Anterior cingulate cortex (tissue), 58 donors: Measurements from ENCODE around the gene KRT2.

Experiments used
- DNase-seq, 58 donors: peaks; one replicate each; lab custom pipeline; 2025; lab: John Stamatoyannopoulos, UW

KRT2 gene

DNA sequence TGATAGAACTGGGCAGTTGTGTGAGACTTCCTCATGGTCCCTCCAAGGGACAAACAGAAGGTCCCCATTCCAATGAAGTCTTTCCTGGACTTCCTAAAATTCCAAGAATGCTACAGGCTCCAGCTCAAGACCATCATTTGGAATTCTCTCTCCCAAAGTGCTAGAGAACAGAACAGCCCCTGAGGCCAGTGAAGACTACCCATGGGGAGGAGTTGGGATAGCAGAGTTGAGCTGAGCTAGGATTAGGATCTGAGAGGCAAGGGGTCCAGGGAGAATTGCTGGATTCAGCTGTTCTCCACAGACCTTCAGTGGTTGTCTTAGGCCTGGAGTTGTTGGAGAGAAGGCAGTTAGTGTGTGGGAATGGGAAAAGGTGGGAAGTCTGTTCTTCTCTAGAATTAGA, 17.4 kb upstream of the KRT2 start:
- DNase-seq, result no peak

DNA sequence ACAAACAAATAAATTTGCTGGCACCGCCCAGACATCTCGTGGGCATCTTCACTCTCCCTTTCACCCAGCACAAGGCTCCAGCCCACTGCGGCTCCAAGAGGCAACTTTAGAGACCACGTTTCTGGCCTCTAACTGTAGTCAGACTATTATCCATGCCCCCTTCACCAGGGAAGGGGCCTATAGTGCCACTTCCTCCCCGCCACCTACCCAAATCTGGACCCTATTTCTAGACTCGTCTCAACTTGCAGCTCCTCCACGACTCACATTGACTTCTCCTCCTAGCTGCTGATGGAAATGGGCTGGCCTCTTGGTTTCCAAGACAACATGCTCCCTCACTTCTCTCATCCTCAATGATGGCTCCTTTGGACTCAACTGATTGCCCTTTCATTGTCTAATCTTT, 15.9 kb upstream of the KRT2 start:
- DNase-seq, result no peak

DNA sequence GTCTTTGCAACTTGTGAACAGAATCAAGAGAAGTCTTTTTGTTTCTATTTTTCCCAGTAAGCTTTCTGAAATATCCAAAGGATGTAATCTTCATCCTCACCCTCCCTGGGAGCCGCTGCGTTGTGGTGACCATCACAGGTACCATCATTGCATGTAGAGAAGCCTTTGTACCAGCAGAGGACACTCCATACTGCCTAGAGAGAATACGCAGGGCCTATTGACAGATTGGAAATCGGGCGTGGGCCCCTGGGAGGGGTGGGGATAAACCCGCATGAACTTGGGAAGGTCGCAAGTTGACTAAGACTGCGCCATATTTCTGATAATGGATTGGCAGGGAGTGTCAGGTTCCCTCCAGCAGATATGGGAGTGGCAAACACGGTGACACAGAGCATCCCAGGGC, 15.5 kb upstream of the KRT2 start:
- DNase-seq, result no peak

DNA sequence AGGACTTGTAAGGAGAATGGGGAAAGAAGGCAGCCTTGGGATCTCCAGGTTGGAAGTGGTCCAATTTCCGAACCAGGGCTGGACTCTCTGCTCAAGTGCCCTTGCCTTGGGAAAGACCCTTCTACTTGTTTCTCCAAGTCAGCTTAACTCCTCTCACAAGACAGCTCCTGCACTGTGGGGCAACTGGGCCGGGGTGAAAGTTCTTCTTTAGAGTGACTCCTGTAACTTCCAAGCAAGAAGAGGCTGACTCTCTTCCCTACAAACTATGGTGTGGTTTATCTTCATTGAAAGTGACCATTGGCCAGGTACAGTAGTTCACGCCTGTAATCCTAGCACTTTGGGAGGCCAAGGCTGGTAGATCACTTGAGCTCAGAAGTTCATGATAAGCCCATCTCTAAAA, 14.5 kb upstream of the KRT2 start:
- no peak for DNase-seq

DNA sequence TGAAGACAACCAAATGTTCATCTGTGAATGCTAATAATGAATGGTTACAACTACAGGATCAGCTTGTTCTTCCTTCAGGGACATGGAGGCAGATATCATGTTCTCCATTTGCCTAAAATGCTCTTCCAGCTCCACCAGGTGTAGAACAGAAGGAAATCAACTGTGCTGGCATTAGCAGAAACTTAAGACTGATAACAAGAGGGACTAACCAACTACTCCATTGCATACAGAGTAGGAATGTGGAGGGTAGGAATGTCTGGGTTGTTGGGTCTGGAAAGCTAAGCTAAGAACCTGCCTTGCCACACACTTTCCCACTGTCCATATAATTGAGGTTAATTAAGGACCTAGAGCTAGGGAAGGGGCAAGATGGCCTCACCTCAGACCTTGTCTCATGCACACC, 11.4 kb upstream of the KRT2 start:
- DNase-seq, result no peak

DNA sequence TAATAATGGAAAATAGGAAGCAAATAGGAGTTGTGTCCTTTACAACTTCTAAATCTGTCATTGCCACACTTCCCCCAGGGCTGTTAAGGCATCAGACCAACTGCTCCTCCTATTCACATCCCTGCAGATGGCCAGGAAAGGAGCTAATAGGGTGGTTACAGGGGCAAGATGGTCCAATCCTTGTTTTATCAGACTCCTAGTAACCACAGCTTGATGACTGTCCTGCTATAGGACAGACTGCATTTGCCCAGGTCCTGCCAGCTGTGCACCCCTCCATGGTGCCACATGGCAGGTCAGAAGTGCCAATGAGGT, 10.9 kb upstream of the KRT2 start:
- DNase-seq, result no peak

DNA sequence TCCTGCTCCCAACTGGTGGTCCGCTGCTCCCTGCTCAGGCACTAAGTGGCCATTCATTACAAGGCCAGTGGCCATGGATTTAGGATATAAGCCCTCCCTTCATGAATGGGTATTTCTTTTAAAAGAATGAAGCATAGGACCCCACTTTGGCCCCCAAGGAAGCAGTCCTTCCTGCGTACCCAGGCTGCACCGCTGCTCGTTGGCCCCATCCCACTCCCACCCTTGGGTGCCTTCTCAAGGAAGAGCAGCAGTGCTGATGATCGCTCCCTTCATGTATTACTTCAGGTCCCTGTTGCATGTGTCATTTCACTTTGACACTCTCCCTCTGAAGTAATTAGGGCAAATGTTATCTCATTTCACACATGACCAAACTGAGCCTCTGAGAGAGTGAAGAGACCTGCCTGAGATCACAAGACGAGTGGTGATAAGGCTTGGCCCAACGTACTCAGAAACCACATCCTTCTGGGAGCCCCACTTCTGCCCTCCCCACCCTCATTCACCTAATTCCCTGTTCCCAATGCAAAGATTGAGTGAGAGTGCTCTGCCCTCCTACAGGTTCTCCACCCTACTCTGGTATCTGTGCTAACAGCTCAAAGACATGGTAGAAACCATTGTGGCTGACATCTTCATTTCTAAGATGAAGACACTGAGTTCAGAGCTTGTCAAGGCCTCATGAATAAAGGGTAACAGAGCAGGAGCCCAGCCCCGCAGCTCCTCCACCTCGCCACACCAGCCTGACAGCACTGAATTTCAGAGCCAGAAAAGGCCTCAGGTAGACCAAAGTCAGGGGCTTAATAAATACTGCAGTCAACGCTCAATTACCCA, 10.3 kb upstream of the KRT2 start:
- no peak for DNase-seq

DNA sequence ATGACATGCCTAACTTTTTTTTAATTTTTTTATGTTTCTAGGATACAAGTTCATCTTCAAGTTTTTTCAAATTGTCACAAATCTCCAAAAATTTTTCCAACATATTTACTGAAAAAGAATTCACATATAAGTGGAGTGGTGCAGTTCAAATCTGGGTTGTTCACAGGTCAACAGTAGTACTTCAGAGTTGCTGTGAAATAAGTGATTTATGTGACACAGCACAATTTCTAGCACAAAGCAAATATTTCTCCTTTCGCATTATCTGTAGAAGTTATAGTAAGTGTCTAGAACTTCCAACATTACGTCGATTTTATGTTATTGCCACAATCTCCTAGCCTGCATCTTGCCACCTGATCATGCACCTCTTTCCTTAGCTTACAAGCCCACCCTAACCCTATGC, 9.7 kb upstream of the KRT2 start:
- no peak for DNase-seq

DNA sequence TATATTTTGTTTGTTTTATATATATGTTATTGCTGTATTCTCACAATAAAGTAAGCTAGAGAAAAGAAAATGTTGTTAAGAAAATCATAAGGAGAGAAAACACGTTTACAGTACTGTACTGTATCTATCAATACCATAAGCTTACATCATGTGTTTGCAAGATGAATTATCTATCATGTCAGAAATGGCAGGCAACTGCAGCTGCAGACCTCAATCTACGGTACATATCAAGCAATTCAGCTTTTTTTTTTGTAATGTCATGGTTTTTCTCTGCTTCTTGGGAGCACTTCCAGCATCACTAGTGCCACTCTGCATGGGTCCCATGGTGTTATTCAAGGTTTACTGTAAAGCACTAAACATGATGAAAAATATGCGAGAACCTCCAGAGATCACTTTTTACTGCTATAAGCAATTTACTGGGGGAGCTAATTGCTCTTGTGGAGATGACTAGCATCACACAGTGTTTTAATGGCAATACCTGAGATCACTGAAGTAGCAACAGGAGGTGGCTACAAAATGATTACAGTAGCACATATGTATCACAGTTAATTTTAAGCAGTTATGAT, 9.0 kb upstream of the KRT2 start:
- DNase-seq, result no peak

DNA sequence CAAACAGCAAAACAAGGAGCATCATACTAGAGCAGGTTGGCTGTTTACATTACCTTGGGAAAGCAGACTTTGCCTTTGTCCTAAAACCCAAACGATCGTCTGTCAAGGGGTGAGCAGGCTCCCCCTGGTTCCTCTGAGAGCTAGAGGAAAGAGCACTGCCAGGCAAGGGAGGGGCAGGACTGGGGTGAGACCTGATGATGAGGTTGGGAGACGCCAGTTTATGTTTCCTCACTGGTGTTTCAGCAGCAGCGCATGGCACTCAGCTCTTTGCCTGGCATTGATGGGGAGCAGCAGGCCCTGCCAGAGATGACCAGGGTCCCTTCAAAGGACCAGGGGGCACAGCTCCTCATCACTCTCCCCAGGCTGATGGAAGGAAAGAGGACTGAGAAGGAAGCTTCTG, 7.9 kb upstream of the KRT2 start:
- DNase-seq, result no peak

DNA sequence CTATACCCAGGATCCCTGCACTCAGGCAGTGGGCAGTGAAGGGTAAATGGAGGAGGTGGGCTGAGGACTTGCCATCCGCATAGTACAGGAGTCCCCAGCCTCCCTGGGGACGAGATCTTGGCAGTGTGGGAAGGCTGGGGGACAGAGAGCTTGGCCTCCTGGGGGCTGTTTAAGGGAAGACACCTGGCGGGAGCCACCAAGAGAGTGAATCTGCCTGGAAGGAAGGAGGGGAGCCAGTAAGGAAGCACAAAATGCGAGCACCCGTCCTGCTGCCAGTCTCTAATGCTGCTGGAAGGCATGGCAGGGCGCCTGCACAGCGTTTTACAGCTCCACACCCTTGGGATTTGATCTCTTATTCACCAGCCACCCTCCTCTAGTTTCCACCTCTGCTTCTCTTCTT, 7.4 kb upstream of the KRT2 start:
- no peak for DNase-seq

DNA sequence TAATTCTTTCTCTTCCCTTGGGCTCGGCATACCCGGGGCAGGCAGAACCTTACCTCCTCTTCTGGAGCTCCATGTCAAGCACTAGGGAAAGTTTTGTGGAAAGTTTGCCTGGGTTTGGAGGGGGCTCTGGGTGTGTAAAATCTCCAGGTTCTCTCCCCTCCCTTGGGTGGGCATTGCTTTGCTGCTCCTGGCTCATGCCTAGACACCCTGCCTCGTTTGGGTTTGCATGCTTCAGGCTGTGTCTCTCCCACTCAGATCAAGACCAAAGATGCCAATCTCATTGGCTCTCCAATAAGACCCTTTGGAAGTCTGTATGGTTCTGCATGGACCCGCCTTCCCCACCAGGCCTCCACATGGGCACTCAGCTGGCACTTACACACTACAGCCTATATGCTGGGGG, 6.2 kb upstream of the KRT2 start:
- no peak for DNase-seq

DNA sequence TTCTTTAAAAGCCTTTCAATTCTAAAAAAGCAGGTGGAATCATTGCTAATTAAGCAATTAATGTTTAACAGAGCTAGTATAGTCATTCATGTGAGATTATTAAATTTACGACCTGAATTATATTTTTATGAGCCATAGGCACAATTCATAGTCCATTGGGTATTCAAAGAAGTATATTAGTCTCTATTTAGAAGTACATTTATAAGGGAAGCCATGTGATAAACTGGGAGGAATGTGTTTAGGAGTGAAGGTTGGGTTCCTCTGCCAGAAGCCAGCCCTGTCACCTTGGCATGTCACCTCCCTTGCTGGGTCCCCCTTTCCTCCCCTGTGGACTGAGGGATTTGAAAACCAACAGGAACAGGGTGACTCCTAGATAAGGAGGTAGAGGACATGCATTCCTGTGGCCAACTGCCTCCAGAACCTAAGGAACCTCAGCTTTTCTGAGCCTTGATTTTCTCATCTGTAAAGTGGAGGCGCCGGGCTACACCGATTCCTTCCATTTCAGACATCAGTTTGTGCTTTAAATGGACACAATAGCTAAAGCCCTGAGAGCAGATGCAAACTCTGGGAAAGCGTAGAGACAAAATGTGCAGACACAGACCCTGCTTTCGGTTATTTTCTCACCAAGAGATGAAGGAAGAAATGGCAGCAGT, 5.4 kb upstream of the KRT2 start:
- no peak for DNase-seq

DNA sequence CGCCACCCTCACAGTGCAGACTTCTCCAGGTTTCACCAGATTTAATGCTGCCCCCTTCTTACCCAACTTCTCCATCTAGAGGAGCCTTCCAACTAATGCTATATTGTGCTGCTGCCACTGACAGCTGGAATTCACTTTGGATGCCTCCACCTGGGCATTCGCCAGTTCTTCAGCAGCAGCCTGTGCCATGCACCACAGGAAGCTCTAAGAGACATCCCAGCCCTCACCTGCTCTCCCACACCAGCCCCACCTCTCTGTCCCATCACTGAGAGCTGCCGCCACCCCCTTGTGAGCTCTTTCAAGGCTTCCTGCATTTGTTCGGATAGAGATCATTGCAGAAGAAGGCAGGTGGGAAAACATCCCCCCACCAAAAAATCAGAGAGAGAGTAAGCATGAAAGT, 4.6 kb upstream of the KRT2 start:
- no peak for DNase-seq

DNA sequence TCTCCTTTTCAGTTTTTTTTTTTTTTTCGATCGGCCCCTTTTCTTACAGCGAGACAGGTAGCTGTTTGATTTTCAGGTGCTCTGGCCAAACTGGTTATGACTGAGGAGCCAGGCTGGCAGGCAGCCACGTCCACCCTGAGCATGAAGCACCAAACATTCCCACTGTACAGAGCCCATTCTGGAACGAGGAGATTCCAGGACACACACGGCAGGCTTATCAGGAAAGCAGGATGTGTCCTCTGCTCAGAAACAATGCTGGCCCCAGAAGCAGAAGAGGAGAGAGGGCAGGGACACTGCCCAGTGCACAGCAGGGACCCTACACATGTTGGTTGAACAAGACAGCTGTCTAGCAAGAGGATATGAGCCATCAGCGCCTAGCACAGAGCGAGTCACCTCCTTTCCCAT, 3.7 kb upstream of the KRT2 start:
- no peak for DNase-seq

DNA sequence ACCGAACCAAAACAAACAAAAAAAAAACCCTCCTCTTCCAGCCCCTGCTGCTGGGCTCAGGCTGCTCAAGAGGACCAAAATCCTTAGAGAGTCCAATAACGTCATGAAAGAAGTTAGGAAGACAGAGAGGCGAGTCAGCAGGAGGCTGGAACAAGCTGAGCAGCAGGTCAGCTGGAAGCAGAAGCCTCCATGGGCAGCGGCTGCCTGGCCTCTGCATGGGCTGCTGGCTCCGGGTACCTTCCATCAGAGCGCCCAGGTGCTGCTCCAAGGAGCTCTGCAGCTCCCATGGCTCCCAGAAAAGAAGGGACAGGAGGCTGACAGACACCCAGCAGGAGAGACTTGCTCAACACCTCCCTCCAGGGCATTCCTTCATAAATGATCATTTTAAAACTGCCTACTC, 3.2 kb upstream of the KRT2 start:
- DNase-seq, result no peak

DNA sequence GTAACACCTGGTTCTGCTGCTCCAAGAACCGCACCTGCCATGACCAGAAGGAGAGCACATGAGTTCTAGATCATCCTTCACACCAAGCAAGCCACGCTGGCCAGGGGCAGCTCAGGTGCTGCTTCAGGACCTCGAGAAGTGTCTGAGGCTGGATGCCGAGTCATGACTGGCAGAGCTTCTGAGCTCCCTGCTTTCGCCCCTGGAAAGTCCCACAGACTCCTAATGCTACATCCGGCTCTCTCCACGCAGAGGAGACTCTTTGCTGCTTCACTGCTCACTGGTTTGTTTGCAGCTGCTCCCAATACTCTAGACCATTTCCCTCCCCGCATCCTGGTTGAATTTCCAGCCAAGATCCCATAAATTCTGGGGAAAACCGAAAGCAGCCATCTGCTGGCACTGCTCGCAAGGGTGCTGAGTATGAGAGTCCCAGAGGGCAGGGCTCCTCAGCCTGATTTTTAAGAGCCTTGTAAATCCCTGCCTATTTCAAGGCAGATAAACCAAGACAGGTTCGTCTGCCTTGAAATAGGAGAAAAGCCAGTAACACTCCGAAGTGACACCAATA, 1.4 kb downstream of the KRT2 start:
- no peak for DNase-seq

DNA sequence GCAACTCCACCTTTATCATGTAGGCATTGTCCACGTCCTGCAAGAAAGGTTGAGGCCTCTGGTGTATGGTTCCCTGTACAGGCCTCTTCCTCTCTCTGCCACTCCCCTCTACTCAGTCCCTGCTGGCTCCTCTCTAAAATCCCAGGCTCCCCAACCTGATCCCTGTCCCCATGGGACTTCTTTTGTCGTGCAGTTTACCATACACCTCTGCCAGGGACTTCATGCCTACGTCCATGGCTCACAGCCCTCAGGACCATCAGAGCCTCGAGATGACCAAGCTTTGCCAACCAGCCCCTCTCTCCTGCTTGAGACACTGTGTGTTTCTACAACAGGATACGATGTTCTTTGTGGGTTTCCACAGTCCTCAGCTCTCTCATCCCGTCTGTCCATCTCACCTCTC, 2.9 kb downstream of the KRT2 start:
- DNase-seq, result no peak

DNA sequence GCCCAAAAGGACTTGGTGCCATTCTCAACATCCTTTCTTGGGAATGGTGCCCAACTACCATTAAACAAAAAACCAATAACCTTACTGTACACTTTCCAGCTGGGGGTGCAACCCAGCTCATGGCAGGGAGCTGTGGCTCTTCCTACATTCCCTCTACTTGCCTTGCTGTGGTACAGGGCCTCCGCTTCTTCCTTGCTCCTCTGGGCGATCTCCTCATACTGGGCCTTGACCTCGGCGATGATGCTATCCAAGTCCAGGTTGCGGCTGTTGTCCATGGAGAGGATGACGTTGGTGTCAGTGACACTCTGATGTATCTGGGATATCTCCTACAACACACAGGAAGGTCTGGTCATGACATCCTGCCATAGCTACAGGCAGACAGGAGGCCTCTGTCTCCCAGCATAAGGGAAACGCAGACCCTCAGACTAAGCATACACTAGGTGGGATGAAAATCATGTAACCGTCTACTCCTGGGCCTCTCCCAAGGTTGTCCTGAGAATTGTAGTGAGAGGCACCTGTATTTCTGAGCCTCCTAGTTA, 3.9 kb downstream of the KRT2 start:
- DNase-seq, result no peak

DNA sequence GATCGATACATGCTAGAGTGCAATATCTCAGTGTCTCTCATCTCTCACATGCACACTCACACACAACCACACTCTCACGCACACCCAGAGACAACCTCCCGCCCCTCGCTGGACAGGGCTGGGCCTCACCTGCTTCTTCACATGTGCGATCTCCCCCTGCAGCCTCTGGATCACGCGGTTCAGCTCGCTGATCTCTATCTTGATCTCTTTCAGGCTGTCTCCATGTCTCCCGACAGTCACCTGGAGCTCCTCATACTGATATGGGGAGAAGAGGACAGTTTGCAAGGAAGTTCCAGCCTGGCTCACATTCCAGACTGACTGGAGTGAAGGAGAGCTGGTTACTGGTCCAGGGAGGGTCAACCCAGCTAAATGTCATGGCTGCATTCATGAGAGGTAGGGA, 4.4 kb downstream of the KRT2 start:
- DNase-seq, result no peak

DNA sequence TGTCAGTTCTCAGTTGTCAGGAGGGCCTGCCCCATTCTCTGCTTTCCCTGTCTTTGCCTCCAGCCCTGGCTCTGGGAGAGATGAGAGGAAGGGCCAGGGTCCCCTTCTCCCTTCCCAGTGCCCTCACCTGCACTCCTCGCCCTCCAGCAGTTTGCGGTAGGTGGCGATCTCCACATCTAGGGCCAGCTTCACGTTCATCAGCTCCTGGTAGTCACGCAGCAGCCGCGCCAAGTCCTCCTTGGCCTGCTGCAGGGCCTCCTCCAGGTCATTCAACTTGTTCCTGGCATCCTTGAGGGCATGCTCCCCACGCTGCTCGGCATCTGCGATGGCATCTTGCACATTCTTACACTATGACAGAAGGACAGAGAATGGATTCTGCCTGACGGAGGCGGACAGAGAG, 5.4 kb downstream of the KRT2 start:
- no peak for DNase-seq

DNA sequence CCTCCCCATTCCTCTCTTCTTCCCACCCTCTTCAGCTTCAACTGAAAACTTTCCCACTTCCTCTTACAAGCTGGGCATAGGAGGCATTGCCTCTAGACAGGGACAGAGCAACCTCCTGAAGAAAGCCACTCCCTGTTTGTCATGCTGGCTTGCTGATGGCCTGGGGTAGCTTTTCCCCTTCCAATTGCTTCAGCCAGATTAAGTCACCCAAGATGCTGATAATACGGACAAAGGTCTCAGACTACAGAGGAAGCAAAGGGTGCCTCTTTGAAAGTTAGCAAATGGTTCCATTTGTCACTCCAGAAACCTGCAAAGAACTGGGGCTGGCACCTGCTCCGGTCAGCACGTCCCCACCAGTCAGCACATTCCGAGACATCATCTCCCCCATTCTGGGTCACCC, 6.0 kb downstream of the KRT2 start:
- DNase-seq, result no peak
